ENCODE data around the gene ABHD16A. TPM values are rescaled to one million over a fixed set of nuclear protein-coding genes. Genes with fewer than 3 reads are reported as not detected.

ABHD16A gene
- total RNA-seq, 1 donor, result 43.4 TPM

GRCh38 chr6:31640612-31641011, 62.5 kb downstream of the ABHD16A start:
- Histone ChIP-seq H3K4me3 (ENCODE audit: insufficient read depth, low read length) (no peak overlapping the region), H3K27me3 (ENCODE audit: insufficient read depth, low read length) (no peaks in the 10 kb centered on the region), H3K9me3 (ENCODE audit: low read depth, low read length) (no peaks in the 10 kb centered on the region), H3K36me3 (ENCODE audit: insufficient read depth, low read length) (peaks cover 89% of the 10 kb centered on the region), H2AFZ (ENCODE audit: low read length) (no peak overlapping the region), H3K27ac (ENCODE audit: low read depth, low read length) (no peak overlapping the region), H3K4me1 (ENCODE audit: insufficient read depth, low read length) (peaks cover 7% of the 10 kb centered on the region), H4K20me1 (ENCODE audit: insufficient read depth, low read length) (peaks cover 11% of the 10 kb centered on the region), H3K4me2 (ENCODE audit: insufficient read depth, low read length) (no peak overlapping the region), H3K79me2 (ENCODE audit: insufficient read depth, low read length) (no peaks in the 10 kb centered on the region)
- TF ChIP-seq CTCF (IDR thresholded peaks at IDR 0.05; ENCODE audit: extremely low read depth, low read depth, low read length), result no peak
- DNase-seq (ENCODE audit: insufficient read length, low spot score, missing footprints), result peak; percentile 56

- peak; percentile 95 for DNase-seq (ENCODE audit: insufficient read length, low spot score, missing footprints)
- Histone ChIP-seq H2AFZ (ENCODE audit: low read length) (no peak overlapping the region), H3K36me3 (ENCODE audit: insufficient read depth, low read length) (peaks cover 89% of the 10 kb centered on the region)
Observed at GRCh38 chr6:31639449-31639861, 63.7 kb downstream of the ABHD16A start.

GRCh38 chr6:31639043-31639442, 64.1 kb downstream of the ABHD16A start:
- H3K4me1 ChIP-seq (ENCODE audit: insufficient read depth, low read length), result peaks cover 7% of the 10 kb centered on the region
- no peak overlapping the region for H2AFZ ChIP-seq (ENCODE audit: low read length)
- peak; percentile 87 for DNase-seq (ENCODE audit: insufficient read length, low spot score, missing footprints)
- H3K4me3 ChIP-seq (ENCODE audit: insufficient read depth, low read length), result no peak overlapping the region
- H3K79me2 ChIP-seq (ENCODE audit: insufficient read depth, low read length), result no peaks in the 10 kb centered on the region
- H3K27ac ChIP-seq (ENCODE audit: low read depth, low read length), result peak overlapping the region; percentile 83
- TF ChIP-seq CTCF (IDR thresholded peaks at IDR 0.05; ENCODE audit: extremely low read depth, low read depth, low read length), result no peak
- H4K20me1 ChIP-seq (ENCODE audit: insufficient read depth, low read length), result peaks cover 22% of the 10 kb centered on the region
- no peaks in the 10 kb centered on the region for H3K27me3 ChIP-seq (ENCODE audit: insufficient read depth, low read length)
- no peaks in the 10 kb centered on the region for H3K9me3 ChIP-seq (ENCODE audit: low read depth, low read length)
- peaks cover 90% of the 10 kb centered on the region for H3K36me3 ChIP-seq (ENCODE audit: insufficient read depth, low read length)
- no peak overlapping the region for H3K4me2 ChIP-seq (ENCODE audit: insufficient read depth, low read length)

More at GRCh38 chr6:31639449-31639861, 63.7 kb downstream of the ABHD16A start:
- Histone ChIP-seq H4K20me1 (ENCODE audit: insufficient read depth, low read length) (peaks cover 18% of the 10 kb centered on the region), H3K4me2 (ENCODE audit: insufficient read depth, low read length) (peak overlapping the region; percentile 46), H3K4me3 (ENCODE audit: insufficient read depth, low read length) (no peak overlapping the region), H3K4me1 (ENCODE audit: insufficient read depth, low read length) (peaks cover 7% of the 10 kb centered on the region), H3K27me3 (ENCODE audit: insufficient read depth, low read length) (no peaks in the 10 kb centered on the region), H3K27ac (ENCODE audit: low read depth, low read length) (peak overlapping the region; percentile 83), H3K79me2 (ENCODE audit: insufficient read depth, low read length) (no peaks in the 10 kb centered on the region), H3K9me3 (ENCODE audit: low read depth, low read length) (no peaks in the 10 kb centered on the region)
- TF ChIP-seq CTCF (IDR thresholded peaks at IDR 0.05; ENCODE audit: extremely low read depth, low read depth, low read length), result no peak

Small RNAs within 50 kb of the gene (small RNA-seq; reads per million reads assigned to genes)
- gene LY6G6D (not detected), gene MIR4646 (0.22 reads per million), gene RF00019 (not detected)

Other genes with a start within 250 kb of the ABHD16A start
- gene MICB, start 205.2 kb downstream of the ABHD16A start, total RNA-seq, result 12.7 and 14.1 TPM in 2 replicates
- not detected in 2 replicates for gene MCCD1, start 174.4 kb downstream of the ABHD16A start, total RNA-seq
- 240 and 262 TPM in 2 replicates for gene DDX39B, start 161.3 kb downstream of the ABHD16A start, total RNA-seq
- gene ATP6V1G2, start 156.7 kb downstream of the ABHD16A start, total RNA-seq, result 2.2 and 2.9 TPM in 2 replicates
- 43.6 and 56.8 TPM in 2 replicates for gene NFKBIL1, start 155.7 kb downstream of the ABHD16A start, total RNA-seq
- not detected in 2 replicates for gene LTA, start 131.0 kb downstream of the ABHD16A start, total RNA-seq
- not detected in 2 replicates for gene TNF, start 127.8 kb downstream of the ABHD16A start, total RNA-seq
- 0.29 TPM in 1 of 2 replicates, not detected in the other for gene LTB, start 120.9 kb downstream of the ABHD16A start, total RNA-seq
- 0.29 TPM in 1 of 2 replicates, not detected in the other for gene LST1, start 117.0 kb downstream of the ABHD16A start, total RNA-seq
- not detected in 2 replicates for gene NCR3, start 110.3 kb downstream of the ABHD16A start, total RNA-seq
- 0.36 TPM in 1 of 2 replicates, not detected in the other for gene AIF1, start 88.1 kb downstream of the ABHD16A start, total RNA-seq
- 49.2 and 52.2 TPM in 2 replicates for gene PRRC2A, start 82.6 kb downstream of the ABHD16A start, total RNA-seq
- gene BAG6, start 50.7 kb downstream of the ABHD16A start, total RNA-seq, result 175 and 183 TPM in 2 replicates
- gene APOM, start 47.4 kb downstream of the ABHD16A start, total RNA-seq, result 1.1 and 1.2 TPM in 2 replicates
- gene C6orf47, start 42.5 kb downstream of the ABHD16A start, total RNA-seq, result 21.2 and 21.7 TPM in 2 replicates
- gene GPANK1, start 38.3 kb downstream of the ABHD16A start, total RNA-seq, result 22.1 and 23.9 TPM in 2 replicates
- 124 and 150 TPM in 2 replicates for gene CSNK2B, start 37.2 kb downstream of the ABHD16A start, total RNA-seq
- 4.1 and 5.4 TPM in 2 replicates for gene LY6G5B, start 33.3 kb downstream of the ABHD16A start, total RNA-seq
- 0.59 and 0.72 TPM in 2 replicates for gene LY6G5C, start 22.3 kb downstream of the ABHD16A start, total RNA-seq
- not detected in 2 replicates for gene LY6G6F, start 3.5 kb upstream of the ABHD16A start, total RNA-seq
- not detected in 2 replicates for gene LY6G6D, start 12.0 kb upstream of the ABHD16A start, total RNA-seq
- not detected in 2 replicates for gene LY6G6C, start 18.4 kb upstream of the ABHD16A start, total RNA-seq
- gene MPIG6B, start 20.0 kb upstream of the ABHD16A start, total RNA-seq, result not detected in 2 replicates
- gene DDAH2, start 26.0 kb upstream of the ABHD16A start, total RNA-seq, result 96.6 and 97.5 TPM in 2 replicates
- 502 and 581 TPM in 2 replicates for gene CLIC1, start 33.2 kb upstream of the ABHD16A start, total RNA-seq
- 12.4 and 13.0 TPM in 2 replicates for gene MSH5, start 36.7 kb upstream of the ABHD16A start, total RNA-seq
- 0.59 and 1.4 TPM in 2 replicates for gene SAPCD1, start 59.3 kb upstream of the ABHD16A start, total RNA-seq
- 0.29 and 0.36 TPM in 2 replicates for gene VWA7, start 74.0 kb upstream of the ABHD16A start, total RNA-seq
- gene VARS1, start 92.4 kb upstream of the ABHD16A start, total RNA-seq, result 40.1 and 42.0 TPM in 2 replicates
- 18.3 and 22.4 TPM in 2 replicates for gene LSM2, start 103.6 kb upstream of the ABHD16A start, total RNA-seq
- 0.29 and 0.72 TPM in 2 replicates for gene HSPA1L, start 112.0 kb upstream of the ABHD16A start, total RNA-seq
- gene HSPA1A, start 112.2 kb upstream of the ABHD16A start, total RNA-seq, result 33.3 and 36.9 TPM in 2 replicates
- 45.7 and 59.7 TPM in 2 replicates for gene HSPA1B, start 124.4 kb upstream of the ABHD16A start, total RNA-seq
- gene NEU1, start 159.5 kb upstream of the ABHD16A start, total RNA-seq, result 114 and 117 TPM in 2 replicates
- not detected in 2 replicates for gene SLC44A4, start 175.7 kb upstream of the ABHD16A start, total RNA-seq
- gene EHMT2, start 194.4 kb upstream of the ABHD16A start, total RNA-seq, result 40.1 and 40.9 TPM in 2 replicates
- 2.1 and 3.6 TPM in 2 replicates for gene ZBTB12, start 198.8 kb upstream of the ABHD16A start, total RNA-seq
- gene C2, start 224.4 kb upstream of the ABHD16A start, total RNA-seq, result 12.7 and 18.0 TPM in 2 replicates
- 16.5 and 26.8 TPM in 2 replicates for gene CFB, start 242.8 kb upstream of the ABHD16A start, total RNA-seq

Measured in osteoblast (primary cell).